NCI-H1417 (cell line): ENCODE data around the gene SBF1.

Experiments
- DNase-seq, 3 experiments: peaks; one replicate each; lab custom pipeline; 2025; lab: John Stamatoyannopoulos, UW

SBF1 gene

DNA sequence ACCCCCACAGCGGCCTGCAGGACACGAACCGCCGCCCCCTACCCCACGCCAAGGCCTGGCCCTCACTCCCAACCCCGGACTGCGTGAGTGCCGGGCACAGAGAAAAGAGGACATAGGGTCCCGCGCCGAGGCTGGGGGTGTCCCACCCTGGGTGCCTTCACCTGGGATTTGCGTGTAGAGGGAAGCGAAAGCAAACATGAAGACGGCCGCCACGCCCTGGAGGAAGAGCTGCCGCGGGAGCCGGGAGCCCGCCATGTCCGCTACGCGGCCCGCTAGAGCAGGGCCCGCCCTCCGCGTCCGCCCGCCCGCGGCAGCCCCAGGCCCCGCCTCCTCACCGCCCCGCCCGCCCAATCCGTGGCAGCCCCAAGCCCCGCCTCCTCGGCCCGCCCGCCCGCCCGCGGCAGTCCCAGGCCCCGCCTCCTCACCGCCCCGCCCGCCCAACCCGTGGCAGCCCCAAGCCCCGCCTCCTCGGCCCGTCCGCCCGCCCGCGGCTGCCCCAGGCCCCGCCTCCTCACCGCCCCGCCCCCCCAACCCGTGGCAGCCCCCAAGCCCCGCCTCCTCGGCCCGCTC is 32.7 kb upstream of the SBF1 start, which contains the start of gene LMF2:
TSS of gene LMF2 (minus strand) at position 282 of the 570 bp plus-strand sequence. CDS start at position 255, 27 bp downstream.
- DNase-seq = peak in 1 of 3 experiments; percentile 87

GRCh38 chr22:50506611-50507420 is 32.0 kb upstream of the SBF1 start:
- peak in 1 of 3 experiments; percentile 87 for DNase-seq

DNA sequence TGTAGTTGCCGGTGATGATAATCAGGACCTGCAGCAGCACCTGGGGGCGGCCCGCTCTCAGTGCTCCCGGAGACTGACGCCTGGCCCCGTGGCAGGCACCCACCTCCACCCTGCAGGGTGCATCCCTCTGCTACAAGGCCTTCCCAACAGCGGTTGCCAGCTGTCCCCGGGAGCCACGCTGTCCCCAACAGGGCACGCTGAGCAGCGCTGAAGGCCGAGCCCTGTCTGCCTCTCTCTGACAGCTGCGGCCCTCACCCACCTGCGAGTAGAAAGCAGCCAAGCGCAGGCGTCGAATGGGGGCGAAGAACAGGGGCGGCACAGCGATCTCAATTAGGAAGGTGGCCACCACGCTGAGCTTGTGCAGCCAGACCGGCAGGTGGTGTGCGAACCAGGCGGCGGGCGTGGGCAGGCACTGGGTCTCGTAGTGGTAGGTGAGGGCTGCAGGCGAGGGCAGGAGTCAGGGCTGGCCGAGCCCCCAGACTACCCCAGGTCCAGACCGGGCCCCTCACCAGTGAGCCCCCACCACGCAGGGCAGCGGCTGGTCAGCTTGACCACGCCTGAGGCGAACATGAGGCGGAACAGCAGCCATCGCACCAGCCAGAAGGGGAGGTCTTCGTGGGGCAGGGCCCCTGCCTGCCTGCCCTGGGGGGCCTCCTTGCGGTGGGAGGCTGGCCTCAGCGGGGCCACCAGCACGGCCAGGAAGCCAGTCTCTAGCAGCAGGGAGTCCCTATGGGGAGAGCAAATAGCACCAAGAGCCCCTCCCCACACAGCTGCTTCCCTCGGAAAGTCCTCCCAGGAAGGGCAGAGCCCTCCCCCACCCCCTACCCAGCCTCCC is 31.2 kb upstream of the SBF1 start:
- peak in 2 of 3 experiments; percentile 76 to 93 for DNase-seq

DNA sequence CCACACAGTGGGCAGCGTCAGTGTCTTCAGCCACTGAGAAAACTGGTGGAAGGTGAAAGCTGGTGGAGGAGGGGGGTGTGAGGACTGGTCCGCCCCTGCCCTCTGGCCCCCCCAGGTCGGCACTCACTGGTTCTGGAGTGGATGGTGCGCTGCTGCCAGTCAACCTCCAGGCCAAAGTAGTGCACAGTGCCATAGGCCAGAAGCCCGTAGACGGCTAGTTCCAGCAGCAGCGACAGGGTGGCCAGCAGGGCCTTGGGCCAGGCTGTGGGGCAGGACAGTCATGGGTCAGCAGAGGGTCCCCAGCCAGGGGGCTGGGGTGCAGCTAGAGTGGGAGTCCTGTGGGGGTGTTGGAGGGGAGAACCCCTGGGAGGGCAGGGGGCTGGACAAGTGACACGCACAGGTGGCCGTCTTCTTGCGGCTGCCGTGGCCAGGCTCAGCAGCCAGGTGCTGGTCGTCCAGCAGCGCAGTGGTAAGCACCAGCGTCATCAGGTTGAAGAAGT is 30.5 kb upstream of the SBF1 start:
- no peak for DNase-seq

- no peak for DNase-seq
Measured at GRCh38 chr22:50504369-50505211, 29.8 kb upstream of the SBF1 start.

- no peak for DNase-seq
Measured at GRCh38 chr22:50503475-50504145, 28.8 kb upstream of the SBF1 start.

- no peak for DNase-seq
Measured at GRCh38 chr22:50502628-50503474, 28.0 kb upstream of the SBF1 start.

- no peak for DNase-seq
Measured at GRCh38 chr22:50502096-50502495, 27.3 kb upstream of the SBF1 start.

GRCh38 chr22:50500452-50500851 is 25.6 kb upstream of the SBF1 start:
- no peak for DNase-seq

GRCh38 chr22:50498322-50498890 is 23.6 kb upstream of the SBF1 start:
- peak in 2 of 3 experiments; percentile 35 to 61 for DNase-seq

GRCh38 chr22:50497093-50497492 is 22.3 kb upstream of the SBF1 start:
- no peak for DNase-seq

- no peak for DNase-seq
Measured at GRCh38 chr22:50490531-50491308, 15.9 kb upstream of the SBF1 start.

- no peak for DNase-seq
Measured at GRCh38 chr22:50489363-50490243, 14.8 kb upstream of the SBF1 start.

DNA sequence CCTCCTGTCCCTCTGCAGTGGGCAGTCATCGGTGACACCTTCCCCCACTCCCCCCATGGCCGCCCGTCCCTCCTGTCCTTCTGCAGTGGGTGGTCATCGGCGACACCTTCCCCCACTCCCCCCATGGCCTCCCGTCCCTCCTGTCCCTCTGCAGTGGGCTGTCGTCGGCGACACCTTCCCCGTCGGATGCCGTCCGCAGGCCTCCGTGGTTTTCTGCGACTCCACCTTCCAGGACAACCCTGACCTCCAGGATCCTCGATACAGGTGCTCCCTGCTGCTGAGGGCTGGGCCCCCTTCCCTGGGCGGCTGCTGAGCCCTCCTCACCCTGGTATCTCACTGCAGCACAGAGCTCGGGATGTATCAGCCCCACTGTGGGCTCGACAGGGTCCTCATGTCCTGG is 14.1 kb upstream of the SBF1 start:
- DNase-seq = no peak

DNA sequence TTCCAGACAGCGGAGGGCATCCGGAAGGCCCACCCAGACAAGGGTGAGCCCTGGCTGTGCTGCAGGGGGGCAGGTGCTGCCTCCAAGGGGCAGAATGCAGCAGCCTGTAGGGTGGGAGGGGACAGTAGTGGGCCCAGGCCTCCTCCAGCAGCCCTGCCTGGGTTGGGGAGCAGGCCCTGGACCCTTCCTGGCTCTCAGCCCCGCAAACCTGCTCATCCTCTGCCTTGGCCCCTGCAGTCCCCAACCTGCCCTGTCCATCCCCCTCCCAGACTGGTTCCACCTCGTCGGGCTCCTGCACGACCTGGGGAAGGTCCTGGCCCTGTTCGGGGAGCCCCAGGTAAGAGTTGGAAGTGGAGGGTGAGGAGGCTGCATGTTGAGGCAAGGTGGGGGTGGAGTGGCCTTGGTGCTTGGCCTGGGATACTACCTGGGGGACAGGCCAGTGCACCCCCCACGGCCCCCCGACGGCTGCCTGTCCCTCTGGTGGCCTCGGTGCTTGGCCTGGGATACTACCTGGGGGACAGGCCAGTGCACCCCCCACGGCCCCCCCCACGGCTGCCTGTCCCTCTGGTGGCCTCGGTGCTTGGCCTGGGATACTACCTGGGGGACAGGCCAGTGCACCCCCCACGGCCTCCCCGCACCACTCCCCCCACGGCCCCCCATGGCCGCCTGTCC is 13.3 kb upstream of the SBF1 start:
- DNase-seq = no peak

GRCh38 chr22:50487290-50488005 is 12.6 kb upstream of the SBF1 start:
- DNase-seq = no peak
